ENCODE data around the gene RPP38. TPM values are rescaled to one million over a fixed set of nuclear protein-coding genes. Genes with fewer than 3 reads are reported as not detected.

RPP38 gene
- total RNA-seq, 1 experiment from 2014 or later = 23.4 TPM

GRCh38 chr10:15058689-15059088 is 38.5 kb upstream of the RPP38 start:
- Mint-ChIP-seq H3K27ac (ENCODE audit: unreplicated experiment) (no peak overlapping the region), H3K9me3 (ENCODE audit: low read depth, unreplicated experiment) (peaks cover 6% of the 10 kb centered on the region), H3K27me3 (ENCODE audit: unreplicated experiment) (no peaks in the 10 kb centered on the region), H3K4me3 (ENCODE audit: low read depth, unreplicated experiment) (no peak overlapping the region), H3K36me3 (ENCODE audit: insufficient read depth, unreplicated experiment) (no peaks in the 10 kb centered on the region), H3K4me1 (ENCODE audit: low read depth, unreplicated experiment) (no peaks in the 10 kb centered on the region)
- DNase-seq = no peak
- TF ChIP-seq, protein P1, sequence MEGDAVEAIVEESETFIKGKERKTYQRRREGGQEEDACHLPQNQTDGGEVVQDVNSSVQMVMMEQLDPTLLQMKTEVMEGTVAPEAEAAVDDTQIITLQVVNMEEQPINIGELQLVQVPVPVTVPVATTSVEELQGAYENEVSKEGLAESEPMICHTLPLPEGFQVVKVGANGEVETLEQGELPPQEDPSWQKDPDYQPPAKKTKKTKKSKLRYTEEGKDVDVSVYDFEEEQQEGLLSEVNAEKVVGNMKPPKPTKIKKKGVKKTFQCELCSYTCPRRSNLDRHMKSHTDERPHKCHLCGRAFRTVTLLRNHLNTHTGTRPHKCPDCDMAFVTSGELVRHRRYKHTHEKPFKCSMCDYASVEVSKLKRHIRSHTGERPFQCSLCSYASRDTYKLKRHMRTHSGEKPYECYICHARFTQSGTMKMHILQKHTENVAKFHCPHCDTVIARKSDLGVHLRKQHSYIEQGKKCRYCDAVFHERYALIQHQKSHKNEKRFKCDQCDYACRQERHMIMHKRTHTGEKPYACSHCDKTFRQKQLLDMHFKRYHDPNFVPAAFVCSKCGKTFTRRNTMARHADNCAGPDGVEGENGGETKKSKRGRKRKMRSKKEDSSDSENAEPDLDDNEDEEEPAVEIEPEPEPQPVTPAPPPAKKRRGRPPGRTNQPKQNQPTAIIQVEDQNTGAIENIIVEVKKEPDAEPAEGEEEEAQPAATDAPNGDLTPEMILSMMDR (IDR thresholded peaks at IDR 0.05; ENCODE audit: unreplicated experiment) = no peak
- CTCF ChIA-PET = no interaction called here
- intact Hi-C loops (cut with micrococcal nuclease; ENCODE audit: unreplicated experiment) = no loop called here
- BruUV-seq (replicated peaks) = no TSS peak

GRCh38 chr10:15059914-15060313 is 37.2 kb upstream of the RPP38 start:
- no peak for DNase-seq
- Mint-ChIP-seq H3K4me3 (ENCODE audit: low read depth, unreplicated experiment) (no peak overlapping the region), H3K36me3 (ENCODE audit: insufficient read depth, unreplicated experiment) (no peaks in the 10 kb centered on the region), H3K9me3 (ENCODE audit: low read depth, unreplicated experiment) (peaks cover 6% of the 10 kb centered on the region), H3K27ac (ENCODE audit: unreplicated experiment) (no peak overlapping the region), H3K27me3 (ENCODE audit: unreplicated experiment) (no peaks in the 10 kb centered on the region), H3K4me1 (ENCODE audit: low read depth, unreplicated experiment) (no peaks in the 10 kb centered on the region)
- no TSS peak for BruUV-seq (replicated peaks)
- TF ChIP-seq, protein P1 (IDR thresholded peaks at IDR 0.05; ENCODE audit: unreplicated experiment) = no peak
- intact Hi-C loops (cut with micrococcal nuclease; ENCODE audit: unreplicated experiment) = no loop called here
- CTCF ChIA-PET = no interaction called here

DNA sequence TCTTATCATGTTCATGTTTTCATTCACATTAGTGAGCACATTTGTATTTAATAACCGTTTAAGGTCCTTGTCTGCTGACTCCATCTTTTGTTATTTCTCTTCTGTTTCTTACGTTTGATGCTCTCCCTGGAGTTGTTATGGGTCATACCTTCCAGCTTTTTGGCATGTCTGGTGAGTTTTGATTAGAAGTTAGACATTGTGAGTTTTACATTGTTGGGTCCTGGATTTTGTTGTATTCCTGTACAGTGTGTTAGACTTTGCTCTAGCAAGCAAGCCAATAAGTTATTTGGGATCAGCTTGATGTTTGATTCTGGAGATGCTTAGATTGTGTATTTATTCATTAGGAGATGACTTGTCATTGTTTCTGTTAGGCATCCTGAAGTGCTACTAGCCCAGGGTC is 36.5 kb upstream of the RPP38 start:
- intact Hi-C loops (cut with micrococcal nuclease; ENCODE audit: unreplicated experiment) = no loop called here
- Mint-ChIP-seq H3K27ac (ENCODE audit: unreplicated experiment) (no peak overlapping the region), H3K36me3 (ENCODE audit: insufficient read depth, unreplicated experiment) (no peaks in the 10 kb centered on the region), H3K4me3 (ENCODE audit: low read depth, unreplicated experiment) (no peak overlapping the region), H3K4me1 (ENCODE audit: low read depth, unreplicated experiment) (no peaks in the 10 kb centered on the region), H3K9me3 (ENCODE audit: low read depth, unreplicated experiment) (peaks cover 6% of the 10 kb centered on the region), H3K27me3 (ENCODE audit: unreplicated experiment) (no peaks in the 10 kb centered on the region)
- TF ChIP-seq, protein P1 (IDR thresholded peaks at IDR 0.05; ENCODE audit: unreplicated experiment) = no peak
- no TSS peak for BruUV-seq (replicated peaks)
- no peak for DNase-seq
- CTCF ChIA-PET = no interaction called here

DNA sequence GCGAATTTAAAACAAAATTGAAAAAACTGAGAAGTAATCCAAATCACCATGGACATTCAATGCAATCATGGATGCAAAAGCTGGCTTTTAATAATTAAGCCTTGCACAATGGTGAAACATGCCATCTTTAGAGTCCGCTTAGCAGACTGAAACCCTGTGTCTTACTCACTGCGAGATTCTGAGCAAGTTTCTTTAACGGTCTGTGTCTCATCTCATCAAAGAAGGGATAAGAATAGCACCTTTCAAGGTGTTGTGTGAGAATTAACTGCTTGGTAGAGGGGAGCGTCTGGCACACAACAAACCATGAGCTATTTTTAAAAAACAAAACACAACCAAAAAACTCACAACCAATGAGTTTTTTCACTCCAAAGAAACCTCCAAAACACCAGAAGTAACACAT is 30.0 kb upstream of the RPP38 start:
- no peaks in the 10 kb centered on the region for H3K36me3 Mint-ChIP-seq (ENCODE audit: insufficient read depth, unreplicated experiment)
- TF ChIP-seq, protein P1 (IDR thresholded peaks at IDR 0.05; ENCODE audit: unreplicated experiment) = no peak
- CTCF ChIA-PET = interaction anchor here (0.7 kb wide), 1 partner anchor 378 kb away, joined by 3 read pairs; no protein-coding TSS in a partner anchor
- H3K9me3 Mint-ChIP-seq (ENCODE audit: low read depth, unreplicated experiment) = peaks cover 4% of the 10 kb centered on the region
- no peak overlapping the region for H3K4me3 Mint-ChIP-seq (ENCODE audit: low read depth, unreplicated experiment)
- no peaks in the 10 kb centered on the region for H3K27me3 Mint-ChIP-seq (ENCODE audit: unreplicated experiment)
- no peak for DNase-seq
- no peak overlapping the region for H3K27ac Mint-ChIP-seq (ENCODE audit: unreplicated experiment)
- intact Hi-C loops (cut with micrococcal nuclease; ENCODE audit: unreplicated experiment) = no loop called here
- H3K4me1 Mint-ChIP-seq (ENCODE audit: low read depth, unreplicated experiment) = no peaks in the 10 kb centered on the region
- no TSS peak for BruUV-seq (replicated peaks)

Measured in Calu3 (cell line).